Astrocyte (in vitro differentiated cells and primary cell): ENCODE results near the gene GADD45GIP1.

Experiments used
- EZH2 ChIP-seq: IDR thresholded peaks from 2 replicates; pipeline ENCODE4 v1.6.1; 2012; ENCODE audit warnings: mild to moderate bottlenecking, low read length, inconsistent platforms; ENCODE audit not compliant: insufficient read depth
- TF ChIP-seq, protein P1 (sequence below): IDR thresholded peaks from 2 replicates; pipeline ENCODE4 v1.5.1; 2011; ENCODE audit warnings: low read depth, mild to moderate bottlenecking, inconsistent platforms, low read length, moderate library complexity; ENCODE audit not compliant: insufficient read depth

GRCh38 chr19:12954612-12954962, 2.4 kb downstream of the GADD45GIP1 start:
- TF ChIP-seq, protein P1, sequence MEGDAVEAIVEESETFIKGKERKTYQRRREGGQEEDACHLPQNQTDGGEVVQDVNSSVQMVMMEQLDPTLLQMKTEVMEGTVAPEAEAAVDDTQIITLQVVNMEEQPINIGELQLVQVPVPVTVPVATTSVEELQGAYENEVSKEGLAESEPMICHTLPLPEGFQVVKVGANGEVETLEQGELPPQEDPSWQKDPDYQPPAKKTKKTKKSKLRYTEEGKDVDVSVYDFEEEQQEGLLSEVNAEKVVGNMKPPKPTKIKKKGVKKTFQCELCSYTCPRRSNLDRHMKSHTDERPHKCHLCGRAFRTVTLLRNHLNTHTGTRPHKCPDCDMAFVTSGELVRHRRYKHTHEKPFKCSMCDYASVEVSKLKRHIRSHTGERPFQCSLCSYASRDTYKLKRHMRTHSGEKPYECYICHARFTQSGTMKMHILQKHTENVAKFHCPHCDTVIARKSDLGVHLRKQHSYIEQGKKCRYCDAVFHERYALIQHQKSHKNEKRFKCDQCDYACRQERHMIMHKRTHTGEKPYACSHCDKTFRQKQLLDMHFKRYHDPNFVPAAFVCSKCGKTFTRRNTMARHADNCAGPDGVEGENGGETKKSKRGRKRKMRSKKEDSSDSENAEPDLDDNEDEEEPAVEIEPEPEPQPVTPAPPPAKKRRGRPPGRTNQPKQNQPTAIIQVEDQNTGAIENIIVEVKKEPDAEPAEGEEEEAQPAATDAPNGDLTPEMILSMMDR, result no peak
- no peak for TF ChIP-seq EZH2
